ENCODE data around the gene PRKCA.
"Not testable (repeated sequence)": the region's sequence is repeated elsewhere in the genome, so short reads cannot be mapped to it uniquely, and the experiment has no call there.

PRKCA gene

GRCh38 chr17:66624630-66625029 lies 322.2 kb downstream of the PRKCA start:
- not testable (repeated sequence) for H3K27ac ChIP-seq (ENCODE audit: low read depth, low read length); H3K9ac ChIP-seq (ENCODE audit: low read length); H4K8ac ChIP-seq (ENCODE audit: low read depth, low read length); H3K79me1 ChIP-seq (ENCODE audit: low read length); H3K14ac ChIP-seq (ENCODE audit: low read length); H3K4me1 ChIP-seq (ENCODE audit: control insufficient read depth in 1 of 2, insufficient read depth in 2 of 2, low read length in 2 of 2); H3K4ac ChIP-seq (ENCODE audit: low read depth, low read length); H4K91ac ChIP-seq (ENCODE audit: low read depth, low read length); H3K18ac ChIP-seq (ENCODE audit: low read length); H2AK5ac ChIP-seq (ENCODE audit: low read length); H2BK5ac ChIP-seq (ENCODE audit: low read depth, low read length, poor library complexity); H2BK120ac ChIP-seq (ENCODE audit: insufficient read depth, low read length, poor library complexity); H3K4me2 ChIP-seq (ENCODE audit: low read length); H3K27me3 ChIP-seq (ENCODE audit: insufficient read depth, low read length); H4K12ac ChIP-seq (ENCODE audit: low read depth, low read length); DNase-seq; H2AFZ ChIP-seq (ENCODE audit: insufficient read depth, low read length, poor library complexity); H3K9me3 ChIP-seq (ENCODE audit: insufficient read depth, low read depth, low read length); H3K36me3 ChIP-seq (ENCODE audit: control insufficient read depth in 1 of 2, insufficient read depth in 2 of 2, low read length in 2 of 2); H3K23ac ChIP-seq (ENCODE audit: low read length); H3K79me2 ChIP-seq (ENCODE audit: control insufficient read depth, insufficient read depth, low read length, poor library complexity); H2BK12ac ChIP-seq (ENCODE audit: low read length); H3K4me3 ChIP-seq (ENCODE audit: low read depth, low read length)
- WGBS (ENCODE audit: extremely low coverage, insufficient coverage, insufficient read length), result no CpG with 5 or more reads among the region's 2 CpGs

GRCh38 chr17:66625311-66625767 lies 322.9 kb downstream of the PRKCA start:
- Histone ChIP-seq H4K91ac (ENCODE audit: low read depth, low read length) (no peak overlapping the region), H2BK12ac (ENCODE audit: low read length) (no peak overlapping the region), H3K9me3 (ENCODE audit: insufficient read depth, low read depth, low read length) (no peaks in the 10 kb centered on the region), H3K18ac (ENCODE audit: low read length) (no peak overlapping the region), H3K27ac (ENCODE audit: low read depth, low read length) (no peak overlapping the region), H3K79me2 (ENCODE audit: control insufficient read depth, insufficient read depth, low read length, poor library complexity) (no peaks in the 10 kb centered on the region), H3K36me3 (ENCODE audit: control insufficient read depth in 1 of 2, insufficient read depth in 2 of 2, low read length in 2 of 2) (no peaks in the 10 kb centered on the region), H3K4me1 (ENCODE audit: control insufficient read depth in 1 of 2, insufficient read depth in 2 of 2, low read length in 2 of 2) (no peaks in the 10 kb centered on the region), H2BK5ac (ENCODE audit: low read depth, low read length, poor library complexity) (no peak overlapping the region), H2AFZ (ENCODE audit: insufficient read depth, low read length, poor library complexity) (no peak overlapping the region), H3K4me2 (ENCODE audit: low read length) (no peak overlapping the region), H2BK120ac (ENCODE audit: insufficient read depth, low read length, poor library complexity) (no peak overlapping the region), H3K4me3 (ENCODE audit: low read depth, low read length) (no peak overlapping the region), H4K12ac (ENCODE audit: low read depth, low read length) (no peak overlapping the region), H4K8ac (ENCODE audit: low read depth, low read length) (no peak overlapping the region), H3K4ac (ENCODE audit: low read depth, low read length) (no peak overlapping the region), H2AK5ac (ENCODE audit: low read length) (no peak overlapping the region), H3K14ac (ENCODE audit: low read length) (no peak overlapping the region), H3K23ac (ENCODE audit: low read length) (no peak overlapping the region), H3K27me3 (ENCODE audit: insufficient read depth, low read length) (no peaks in the 10 kb centered on the region), H3K9ac (ENCODE audit: low read length) (no peak overlapping the region), H3K79me1 (ENCODE audit: low read length) (no peaks in the 10 kb centered on the region)
- no CpG with 5 or more reads among the region's 2 CpGs for WGBS (ENCODE audit: extremely low coverage, insufficient coverage, insufficient read length)
- peak in 1 of 2 donors; percentile 42 for DNase-seq

- no peak overlapping the region for H2BK120ac ChIP-seq (ENCODE audit: insufficient read depth, low read length, poor library complexity)
- no peak overlapping the region for H3K4me2 ChIP-seq (ENCODE audit: low read length)
- H4K12ac ChIP-seq (ENCODE audit: low read depth, low read length), result no peak overlapping the region
- H2BK5ac ChIP-seq (ENCODE audit: low read depth, low read length, poor library complexity), result no peak overlapping the region
- no peak overlapping the region for H3K27ac ChIP-seq (ENCODE audit: low read depth, low read length)
- no peak overlapping the region for H3K4me3 ChIP-seq (ENCODE audit: low read depth, low read length)
- H3K23ac ChIP-seq (ENCODE audit: low read length), result no peak overlapping the region
- no peak overlapping the region for H3K18ac ChIP-seq (ENCODE audit: low read length)
- H3K79me1 ChIP-seq (ENCODE audit: low read length), result no peaks in the 10 kb centered on the region
- H3K9ac ChIP-seq (ENCODE audit: low read length), result no peak overlapping the region
- no peak overlapping the region for H4K8ac ChIP-seq (ENCODE audit: low read depth, low read length)
- no peaks in the 10 kb centered on the region for H3K9me3 ChIP-seq (ENCODE audit: insufficient read depth, low read depth, low read length)
- H3K14ac ChIP-seq (ENCODE audit: low read length), result no peak overlapping the region
- H3K79me2 ChIP-seq (ENCODE audit: control insufficient read depth, insufficient read depth, low read length, poor library complexity), result no peaks in the 10 kb centered on the region
- no peak overlapping the region for H2AK5ac ChIP-seq (ENCODE audit: low read length)
- H3K27me3 ChIP-seq (ENCODE audit: insufficient read depth, low read length), result no peaks in the 10 kb centered on the region
- no CpG with 5 or more reads among the region's 4 CpGs for WGBS (ENCODE audit: extremely low coverage, insufficient coverage, insufficient read length)
- DNase-seq, result no peak
- no peak overlapping the region for H2AFZ ChIP-seq (ENCODE audit: insufficient read depth, low read length, poor library complexity)
- no peaks in the 10 kb centered on the region for H3K36me3 ChIP-seq (ENCODE audit: control insufficient read depth in 1 of 2, insufficient read depth in 2 of 2, low read length in 2 of 2)
- no peak overlapping the region for H4K91ac ChIP-seq (ENCODE audit: low read depth, low read length)
- H3K4me1 ChIP-seq (ENCODE audit: control insufficient read depth in 1 of 2, insufficient read depth in 2 of 2, low read length in 2 of 2), result no peaks in the 10 kb centered on the region
- no peak overlapping the region for H3K4ac ChIP-seq (ENCODE audit: low read depth, low read length)
- no peak overlapping the region for H2BK12ac ChIP-seq (ENCODE audit: low read length)
These were observed 325.6 kb downstream of the PRKCA start for GRCh38 chr17:66627985-66628384.

- no peaks in the 10 kb centered on the region for H3K36me3 ChIP-seq (ENCODE audit: control insufficient read depth in 1 of 2, insufficient read depth in 2 of 2, low read length in 2 of 2)
- no peak overlapping the region for H3K23ac ChIP-seq (ENCODE audit: low read length)
- no peaks in the 10 kb centered on the region for H3K9me3 ChIP-seq (ENCODE audit: insufficient read depth, low read depth, low read length)
- no peaks in the 10 kb centered on the region for H3K79me1 ChIP-seq (ENCODE audit: low read length)
- H3K4me3 ChIP-seq (ENCODE audit: low read depth, low read length), result no peak overlapping the region
- no peak overlapping the region for H4K8ac ChIP-seq (ENCODE audit: low read depth, low read length)
- no peak overlapping the region for H2BK5ac ChIP-seq (ENCODE audit: low read depth, low read length, poor library complexity)
- no CpG with 5 or more reads among the region's 3 CpGs for WGBS (ENCODE audit: extremely low coverage, insufficient coverage, insufficient read length)
- H3K9ac ChIP-seq (ENCODE audit: low read length), result no peak overlapping the region
- no peak overlapping the region for H2BK120ac ChIP-seq (ENCODE audit: insufficient read depth, low read length, poor library complexity)
- H4K12ac ChIP-seq (ENCODE audit: low read depth, low read length), result no peak overlapping the region
- no peak overlapping the region for H3K14ac ChIP-seq (ENCODE audit: low read length)
- no peak overlapping the region for H3K4me2 ChIP-seq (ENCODE audit: low read length)
- no peak for DNase-seq
- H2AK5ac ChIP-seq (ENCODE audit: low read length), result no peak overlapping the region
- H3K79me2 ChIP-seq (ENCODE audit: control insufficient read depth, insufficient read depth, low read length, poor library complexity), result no peaks in the 10 kb centered on the region
- no peak overlapping the region for H3K4ac ChIP-seq (ENCODE audit: low read depth, low read length)
- no peak overlapping the region for H2BK12ac ChIP-seq (ENCODE audit: low read length)
- H2AFZ ChIP-seq (ENCODE audit: insufficient read depth, low read length, poor library complexity), result no peak overlapping the region
- H4K91ac ChIP-seq (ENCODE audit: low read depth, low read length), result no peak overlapping the region
- H3K27ac ChIP-seq (ENCODE audit: low read depth, low read length), result no peak overlapping the region
- no peak overlapping the region for H3K18ac ChIP-seq (ENCODE audit: low read length)
- no peaks in the 10 kb centered on the region for H3K4me1 ChIP-seq (ENCODE audit: control insufficient read depth in 1 of 2, insufficient read depth in 2 of 2, low read length in 2 of 2)
- H3K27me3 ChIP-seq (ENCODE audit: insufficient read depth, low read length), result no peaks in the 10 kb centered on the region
These were observed 327.3 kb downstream of the PRKCA start for GRCh38 chr17:66629762-66630161.

Data from trophoblast cell (in vitro differentiated cells and primary cell).